DMS 273 treated with DMSO at 0.1 percent for 48 hours (cell line): ENCODE data around the gene PCDH9.
"Not testable (repeated sequence)": the region's sequence is repeated elsewhere in the genome, so short reads cannot be mapped to it uniquely, and the experiment has no call there.

Source experiments
- DNase-seq: peaks from one replicate; lab custom pipeline; 2025; lab: John Stamatoyannopoulos, UW

Gene PCDH9

DNA sequence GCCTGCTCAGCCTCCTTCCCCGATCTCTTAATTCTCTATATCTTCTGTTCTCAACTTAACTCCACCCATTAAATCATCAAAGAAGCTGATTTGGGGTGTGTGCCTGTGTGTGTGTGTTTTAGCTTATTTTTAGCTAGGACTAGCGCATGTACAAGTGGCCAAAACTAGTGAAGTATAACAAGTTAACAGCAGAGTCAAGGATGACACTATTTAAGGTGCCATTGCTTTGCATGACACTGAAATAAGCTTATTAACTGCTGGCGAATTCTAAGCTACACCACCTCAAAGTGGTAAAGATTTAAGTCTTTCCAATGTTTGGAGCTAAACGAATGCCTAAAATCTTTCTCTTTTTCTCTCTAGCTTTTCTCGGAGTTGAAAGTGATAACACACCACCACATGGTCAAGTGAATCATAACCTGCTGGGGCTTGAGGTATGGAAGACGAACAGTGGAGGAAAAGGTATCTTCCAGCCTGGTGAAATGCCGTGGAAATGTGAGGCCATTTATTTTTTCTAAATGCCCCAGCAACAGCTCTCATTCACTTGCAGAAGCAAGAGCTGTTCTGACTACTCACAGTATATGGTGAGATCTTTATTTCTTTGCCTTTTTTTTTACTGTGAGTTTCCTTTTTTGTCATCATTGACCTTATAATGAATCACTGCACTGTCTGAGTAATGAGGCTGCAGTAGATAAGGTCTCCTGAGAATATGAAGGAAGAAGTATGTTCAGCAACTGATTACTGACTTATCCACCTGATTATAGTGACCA, 570.3 kb downstream of the PCDH9 start:
- no peak for DNase-seq

DNA sequence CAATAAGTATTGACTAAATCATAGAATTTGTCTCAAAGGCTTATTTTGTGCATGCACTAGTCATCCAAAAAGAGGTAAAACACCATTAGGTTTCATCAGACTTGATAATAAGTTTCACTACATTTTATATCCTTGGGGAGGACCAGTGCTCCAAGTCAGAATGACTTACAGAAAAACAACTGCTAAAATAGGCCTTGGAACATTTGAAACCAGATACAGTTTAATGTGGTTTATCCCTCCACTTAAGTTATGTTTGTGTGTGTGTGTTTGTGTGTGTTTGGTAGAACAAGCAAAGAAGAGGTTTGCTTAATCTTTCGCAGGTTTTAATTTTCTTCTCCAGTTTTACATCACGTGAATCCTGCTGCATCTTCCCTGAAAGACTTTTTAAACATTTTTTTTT, 570.9 kb downstream of the PCDH9 start:
- no peak for DNase-seq

DNA sequence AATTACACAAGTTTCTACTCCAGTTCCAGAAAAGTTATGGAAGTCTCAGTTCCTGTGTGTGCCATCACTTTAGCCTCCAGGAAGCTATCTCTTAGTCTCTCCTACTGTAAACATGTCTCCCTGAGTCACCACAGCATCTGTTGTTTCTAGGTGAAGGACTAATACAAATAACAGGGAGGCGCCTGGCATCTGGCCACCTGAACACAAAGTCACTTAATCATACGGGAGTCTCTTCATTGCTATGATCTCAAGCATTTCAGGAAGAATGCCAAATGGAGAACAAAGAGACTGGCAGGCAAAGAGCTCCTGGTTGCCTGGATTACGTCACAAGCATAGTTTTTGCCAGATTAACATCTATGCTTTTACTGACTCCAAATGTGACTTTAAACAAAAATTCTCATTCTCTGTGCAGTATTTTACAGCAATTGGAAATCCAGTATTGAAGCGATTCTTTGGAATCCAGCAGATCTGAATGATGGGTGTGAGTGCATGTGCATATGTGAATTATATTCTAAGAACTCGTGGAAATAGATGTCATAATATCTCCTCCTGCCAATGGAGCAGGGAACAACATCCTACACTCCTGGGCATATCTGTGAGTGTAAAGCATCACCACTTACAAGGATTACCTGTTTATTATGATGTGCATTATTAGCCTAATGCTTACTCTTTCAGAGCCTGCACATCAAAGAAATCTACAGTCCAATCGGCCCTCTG, 572.8 kb downstream of the PCDH9 start:
- peak; percentile 85 for DNase-seq

DNA sequence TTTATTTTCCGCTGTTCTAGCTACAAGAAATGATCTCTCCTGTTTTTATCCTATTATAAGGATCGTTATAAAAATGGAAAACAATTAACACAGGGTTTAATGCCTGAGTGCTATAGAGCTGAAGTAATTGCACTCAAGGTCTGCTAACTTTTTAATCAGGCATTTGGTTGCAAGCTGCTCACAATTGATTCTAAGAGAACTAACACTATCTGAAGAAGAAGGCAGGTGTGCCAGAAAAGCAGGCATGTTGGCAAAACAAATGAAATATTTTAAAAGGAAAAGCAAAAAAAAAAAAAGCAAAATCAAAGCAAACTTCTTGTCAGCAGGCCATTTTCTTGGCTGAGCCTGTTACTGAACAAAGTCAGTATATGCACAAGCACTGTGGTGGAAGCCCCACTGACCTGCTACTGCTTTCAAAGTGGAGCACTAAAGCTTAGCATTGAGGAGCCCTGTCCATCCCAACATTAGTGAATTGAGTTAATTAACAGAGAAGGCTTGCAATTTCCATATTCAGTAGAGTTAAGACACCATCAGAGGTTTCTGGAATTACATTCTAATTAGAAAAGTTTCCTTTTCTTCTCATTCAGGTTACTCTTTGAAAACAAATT, 574.2 kb downstream of the PCDH9 start:
- no peak for DNase-seq

DNA sequence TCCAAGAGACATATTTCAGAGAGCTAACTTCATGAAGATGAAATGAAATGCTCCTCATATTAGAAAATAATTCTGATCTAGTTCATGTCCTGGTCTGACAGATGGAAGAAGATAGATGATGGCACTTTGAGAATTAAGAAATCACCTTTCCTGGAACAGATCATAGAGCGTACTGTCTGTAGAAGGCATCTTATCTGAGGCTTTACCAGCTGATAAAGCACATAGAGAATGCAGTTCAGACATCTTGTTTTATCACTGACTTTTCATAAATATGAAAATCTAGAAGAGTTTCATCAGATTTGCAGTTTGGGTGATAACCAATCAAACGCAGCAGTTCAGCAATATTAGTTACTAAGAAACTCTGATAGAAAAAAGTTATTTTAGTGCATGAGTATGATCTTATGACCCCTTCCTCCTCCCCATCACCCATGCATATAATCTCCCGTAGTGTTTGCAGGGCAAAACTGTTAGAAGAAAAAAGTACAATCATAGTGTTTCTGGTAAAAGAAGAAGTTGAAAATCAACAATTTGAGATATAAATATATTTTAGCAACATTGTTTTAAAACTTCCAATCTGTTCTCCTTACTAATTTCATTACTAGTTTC, 585.2 kb downstream of the PCDH9 start:
- DNase-seq, result no peak

DNA sequence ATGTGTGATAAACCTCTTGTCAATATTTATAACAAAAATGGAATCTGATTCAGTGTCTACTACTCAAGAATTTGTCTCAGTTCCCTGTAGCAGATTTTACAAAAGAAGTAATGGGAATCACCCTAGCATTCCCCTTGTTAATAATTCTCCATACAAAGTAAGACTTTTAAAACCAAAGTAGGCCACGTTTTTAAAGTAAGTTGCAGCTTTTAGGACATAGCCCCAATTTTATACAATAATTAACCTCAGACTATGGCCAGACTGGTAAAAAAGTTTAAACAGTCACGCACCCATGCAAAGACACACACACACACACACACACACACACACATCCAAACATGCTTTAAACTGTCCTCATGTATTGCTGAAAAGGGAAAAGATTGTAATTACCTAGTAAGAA, 589.9 kb downstream of the PCDH9 start:
- DNase-seq, result no peak

DNA sequence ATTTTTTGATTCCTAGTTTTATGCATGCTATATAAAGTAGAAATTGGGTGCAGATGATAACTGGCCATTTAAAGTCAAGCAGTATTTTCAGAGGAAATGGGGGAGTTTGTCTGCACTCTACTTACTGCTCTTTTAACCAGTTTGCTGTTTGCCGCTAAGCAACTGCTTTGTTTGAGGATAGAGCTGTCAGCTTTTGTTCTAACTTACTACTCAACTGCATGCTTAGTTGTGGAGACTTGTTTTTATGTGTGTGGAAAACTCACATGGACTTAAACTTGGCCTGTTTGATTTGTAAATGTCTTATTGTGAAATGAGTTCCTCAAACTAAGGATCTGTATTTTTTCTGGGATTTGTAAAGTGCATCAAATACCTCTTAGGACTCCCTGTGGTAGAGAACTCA, 591.1 kb downstream of the PCDH9 start:
- DNase-seq, result no peak

DNA sequence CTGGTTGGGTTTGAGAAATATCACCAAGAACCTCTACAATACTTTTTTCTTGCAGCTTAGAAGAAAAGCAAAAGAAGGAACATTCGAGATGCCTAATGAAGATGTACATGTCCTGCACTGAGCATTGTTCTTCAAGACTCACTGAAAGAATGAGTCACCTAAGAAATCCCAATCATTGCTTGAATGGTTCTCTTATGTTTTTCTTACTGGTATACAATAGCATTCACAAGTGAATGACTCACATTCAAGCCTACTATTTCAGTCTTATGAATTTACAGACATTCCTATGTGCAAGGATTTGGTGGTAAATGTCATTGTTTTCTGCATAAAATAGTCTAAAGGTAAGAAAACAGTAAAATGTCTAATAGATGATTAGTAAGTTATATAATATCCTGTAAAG, 594.6 kb downstream of the PCDH9 start:
- no peak for DNase-seq

DNA sequence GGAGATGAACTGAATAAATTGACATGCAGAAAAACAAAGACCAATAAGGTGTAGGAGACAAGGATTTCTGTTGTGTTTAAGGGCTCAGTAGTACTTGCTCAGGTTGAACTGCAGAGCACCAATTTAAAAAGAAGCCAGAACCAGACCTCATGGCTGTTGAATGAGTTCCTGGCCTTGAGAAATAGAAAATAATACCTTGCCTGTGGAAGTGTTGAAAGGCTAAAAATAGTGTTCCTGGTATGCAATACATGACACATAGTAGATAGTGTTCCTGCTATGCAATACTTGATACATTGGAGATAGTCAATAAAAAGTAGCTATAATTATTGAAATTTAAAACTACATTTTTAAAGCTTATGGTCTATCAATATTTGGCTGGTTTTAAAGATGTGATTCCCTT, 595.8 kb downstream of the PCDH9 start:
- DNase-seq, result no peak

DNA sequence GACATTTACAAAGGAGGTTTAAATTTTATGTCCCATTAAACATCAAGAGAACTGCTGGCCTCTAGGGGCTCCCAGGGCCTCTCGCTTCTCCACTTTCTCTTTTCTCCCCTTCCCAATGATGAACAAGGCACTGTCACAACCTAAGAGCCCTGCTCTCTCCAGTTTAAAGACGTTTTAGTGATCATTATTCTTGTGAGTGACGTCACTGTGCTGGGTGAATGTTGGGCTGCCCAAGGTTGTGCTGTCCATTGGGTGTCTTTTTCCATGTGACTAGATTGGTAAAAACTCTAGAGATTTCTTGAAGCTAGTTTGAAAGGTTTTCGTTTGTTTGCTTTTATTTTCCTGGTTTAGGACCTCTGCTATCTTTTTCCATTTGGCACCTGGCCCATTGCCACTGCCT, 602.6 kb downstream of the PCDH9 start:
- no peak for DNase-seq

DNA sequence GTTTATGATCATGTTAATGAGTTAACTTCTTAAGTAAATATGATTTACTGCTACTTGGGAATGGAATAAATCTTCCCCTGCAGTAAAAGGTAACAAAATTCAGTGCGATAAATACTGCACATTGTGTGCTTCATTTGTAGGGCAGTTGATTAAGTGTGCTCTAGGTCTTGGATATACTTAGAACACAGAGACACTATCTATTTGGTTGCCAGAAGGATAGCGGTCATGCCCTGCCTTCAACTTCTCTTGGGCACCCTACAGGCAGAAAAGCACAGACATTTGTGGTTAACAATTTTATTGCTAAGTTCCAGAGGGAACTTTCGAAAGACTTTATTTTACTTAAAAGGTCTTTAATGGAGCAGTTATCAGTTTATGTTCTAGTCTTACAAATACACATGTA, 605.8 kb downstream of the PCDH9 start:
- no peak for DNase-seq

DNA sequence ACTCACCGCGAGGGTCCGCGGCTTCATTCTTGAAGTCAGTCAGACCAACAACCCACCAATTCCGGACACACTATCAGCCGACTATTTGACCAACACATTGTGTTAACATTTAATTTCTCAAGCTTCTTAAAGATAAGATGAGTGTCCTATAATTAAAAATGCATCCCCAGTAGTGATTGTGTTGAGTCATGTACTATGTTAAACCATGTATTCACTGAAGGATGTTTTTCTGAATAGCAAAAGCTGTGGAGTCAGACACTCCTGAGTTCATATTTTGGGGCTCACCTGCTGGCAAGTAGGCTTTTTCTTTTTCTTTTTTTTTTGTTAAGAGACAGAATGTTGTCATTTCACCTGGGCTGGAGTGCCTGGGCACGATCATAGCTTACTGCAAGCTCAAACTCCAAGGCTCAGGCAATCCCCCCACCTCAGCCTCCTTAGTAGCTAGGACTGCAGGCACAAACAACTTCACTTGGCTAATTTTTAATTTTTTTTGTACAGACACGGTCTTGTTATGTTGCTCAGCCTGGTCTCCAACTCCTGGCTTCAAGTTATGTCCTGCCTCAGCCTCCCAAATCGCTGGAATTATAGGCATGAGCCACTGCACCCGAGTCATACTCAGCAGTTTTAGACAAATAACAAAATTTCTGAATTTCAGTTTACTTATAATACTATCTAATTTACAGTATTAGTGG, 606.9 kb downstream of the PCDH9 start:
- no peak for DNase-seq

DNA sequence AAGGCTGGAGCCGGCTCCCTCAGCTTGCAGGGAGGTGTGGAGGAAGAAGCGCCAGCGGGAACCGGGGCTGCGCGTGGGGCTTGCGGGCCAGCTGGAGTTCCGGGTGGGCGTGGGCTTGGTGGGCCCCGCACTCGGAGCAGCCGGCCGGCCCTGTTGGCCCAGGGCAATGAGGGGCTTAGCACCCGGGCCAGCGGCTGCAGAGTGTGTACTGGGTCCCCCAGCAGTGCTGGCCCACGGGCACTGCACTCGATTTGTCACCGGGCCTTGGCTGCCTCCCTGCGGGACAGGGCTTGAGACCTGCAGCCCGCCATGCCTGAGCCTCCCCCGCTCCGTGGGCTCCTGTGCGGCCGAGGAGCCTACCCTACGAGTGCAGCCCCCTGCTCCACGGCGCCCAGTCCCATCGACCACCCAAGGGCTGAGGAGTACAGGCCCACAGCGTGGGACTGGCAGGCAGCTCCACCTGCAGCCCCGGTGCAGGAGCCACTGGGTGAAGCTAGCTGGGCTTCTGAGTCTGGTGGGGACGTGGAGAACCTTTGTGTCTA, 608.2 kb downstream of the PCDH9 start:
- not testable (repeated sequence) for DNase-seq

DNA sequence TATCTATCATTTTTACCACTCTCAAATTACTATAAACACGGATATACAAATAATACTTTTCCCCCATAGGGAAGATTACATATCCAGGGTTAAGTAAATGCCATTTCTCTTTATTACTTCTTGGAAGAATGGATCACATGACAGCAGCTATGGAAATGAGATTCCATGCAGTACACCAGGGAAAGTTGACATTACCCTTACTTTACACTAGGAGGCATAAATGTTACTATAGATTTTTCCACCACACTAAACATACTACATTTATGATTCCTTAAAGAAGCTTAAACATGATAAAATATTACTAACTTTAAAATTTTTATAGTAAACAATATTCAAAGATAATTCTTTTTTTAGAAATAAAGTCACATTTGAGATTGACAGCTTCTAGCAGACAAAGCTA, 611.4 kb downstream of the PCDH9 start:
- no peak for DNase-seq

DNA sequence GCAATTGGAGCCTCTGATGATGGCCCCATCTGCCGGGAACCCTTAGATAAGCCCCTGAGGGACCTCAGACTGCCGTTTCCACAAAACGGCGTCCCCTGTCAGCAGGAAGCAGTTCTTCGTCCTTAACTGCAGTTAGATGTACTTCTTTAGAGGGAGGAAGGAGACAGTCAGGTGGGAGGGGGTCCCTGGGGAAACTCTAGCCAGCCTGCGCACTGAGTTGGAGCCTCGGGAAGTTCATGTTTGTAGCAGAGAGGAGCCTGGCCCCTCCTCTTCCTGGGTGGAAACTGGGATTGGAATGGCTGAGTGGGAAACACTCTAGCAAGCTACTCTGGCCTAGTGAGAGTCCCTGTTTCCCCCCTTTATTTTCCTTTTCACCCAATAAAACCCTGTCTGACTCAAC, 612.4 kb downstream of the PCDH9 start:
- no peak for DNase-seq

DNA sequence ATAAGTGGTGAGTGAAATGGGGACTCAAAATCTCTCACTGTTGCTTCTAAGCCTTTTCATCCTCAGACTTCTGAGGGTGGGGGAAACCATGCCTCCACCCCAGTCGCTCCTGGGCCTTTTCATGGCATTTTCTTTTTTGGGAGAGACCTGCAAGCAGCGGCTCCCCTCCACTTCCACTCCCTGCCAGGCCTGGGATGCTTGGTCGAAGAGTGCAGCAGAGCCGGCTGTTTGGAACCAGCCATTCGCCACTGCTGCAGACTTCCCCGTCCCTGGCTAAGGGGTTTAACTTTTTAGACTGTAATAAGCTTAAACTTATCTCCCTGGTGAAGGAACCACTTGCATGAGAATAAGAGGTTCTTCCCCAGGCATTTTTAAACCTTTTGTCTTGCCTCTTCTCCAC, 617.2 kb downstream of the PCDH9 start:
- DNase-seq, result no peak

DNA sequence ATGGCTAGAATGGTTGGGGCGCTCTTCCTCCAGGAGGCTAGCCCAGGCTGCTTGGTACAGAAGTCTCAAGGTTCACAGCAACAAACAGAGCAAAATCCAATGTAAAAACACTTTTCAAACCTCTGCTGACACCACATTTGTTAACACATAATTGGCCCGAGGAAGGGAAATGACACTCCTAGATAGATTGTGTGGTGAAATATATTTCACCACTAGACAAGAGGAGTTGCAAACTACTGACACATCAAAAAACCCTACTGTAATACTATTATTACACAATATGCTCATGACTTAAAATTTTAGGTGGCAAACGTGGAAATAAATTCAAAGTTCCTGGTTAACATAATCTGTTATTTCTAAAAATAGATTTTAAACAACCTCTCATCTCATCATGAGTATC, 643.6 kb downstream of the PCDH9 start:
- no peak for DNase-seq

DNA sequence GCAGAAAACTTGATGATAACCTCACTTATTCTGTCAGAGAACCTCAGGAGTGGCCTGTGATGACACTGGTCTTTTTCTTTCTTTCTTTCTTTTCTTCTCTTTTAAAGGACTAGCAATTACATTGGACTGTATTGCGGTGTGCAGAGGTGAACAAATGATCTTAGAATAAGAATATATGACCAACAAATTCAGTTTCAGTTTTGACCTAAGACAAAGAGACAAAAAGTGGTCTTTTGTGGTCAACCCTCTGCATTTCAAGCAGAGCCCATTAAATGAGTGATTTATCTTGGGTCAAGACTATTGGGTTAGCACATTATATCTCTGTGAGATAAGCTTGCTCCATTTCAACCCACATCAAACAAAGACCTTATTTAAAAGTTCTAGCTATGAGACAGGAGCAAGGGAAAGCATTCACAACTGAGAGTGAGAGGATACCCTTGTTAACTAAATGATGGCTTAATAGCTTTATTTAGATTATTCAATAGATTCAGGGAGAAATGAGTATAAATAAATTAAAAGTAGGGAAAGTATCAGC, 644.4 kb downstream of the PCDH9 start:
- no peak for DNase-seq

DNA sequence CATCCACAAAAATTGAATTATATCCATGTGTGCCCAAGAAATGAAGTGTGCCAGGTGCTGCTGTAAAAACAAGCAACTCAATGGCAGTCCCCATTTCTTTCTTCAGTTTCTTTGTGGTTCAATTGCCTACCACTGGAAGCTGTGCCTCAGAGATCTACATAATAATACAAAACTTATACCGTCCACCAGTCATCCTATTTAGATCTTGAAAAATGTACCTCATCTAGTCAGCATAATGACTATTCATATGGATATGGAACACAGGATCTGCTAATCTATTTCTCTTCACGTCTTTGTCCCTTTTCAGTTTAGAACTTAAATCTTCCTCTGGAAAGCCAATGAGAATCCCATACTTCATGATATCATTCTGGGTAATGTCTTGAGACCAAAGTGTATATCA, 648.5 kb downstream of the PCDH9 start:
- no peak for DNase-seq

DNA sequence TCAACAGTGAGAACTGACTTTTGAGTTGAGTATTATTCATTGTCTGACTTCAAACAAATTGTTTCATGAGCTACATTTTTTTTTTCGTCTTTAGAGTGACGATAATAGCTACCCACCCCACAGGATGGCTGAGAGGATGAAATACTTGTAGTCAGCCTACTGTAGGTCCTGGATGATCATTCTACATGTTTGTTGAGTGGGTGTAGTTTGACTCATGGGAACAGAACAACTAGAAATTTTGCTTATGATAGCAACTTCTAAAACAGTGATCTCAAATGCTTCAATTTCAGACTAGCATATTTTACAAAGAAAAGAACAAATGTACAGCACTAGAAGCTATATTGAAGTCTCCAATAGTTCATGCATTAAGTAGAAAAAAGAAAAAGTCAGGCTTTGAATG, 651.8 kb downstream of the PCDH9 start:
- no peak for DNase-seq

DNA sequence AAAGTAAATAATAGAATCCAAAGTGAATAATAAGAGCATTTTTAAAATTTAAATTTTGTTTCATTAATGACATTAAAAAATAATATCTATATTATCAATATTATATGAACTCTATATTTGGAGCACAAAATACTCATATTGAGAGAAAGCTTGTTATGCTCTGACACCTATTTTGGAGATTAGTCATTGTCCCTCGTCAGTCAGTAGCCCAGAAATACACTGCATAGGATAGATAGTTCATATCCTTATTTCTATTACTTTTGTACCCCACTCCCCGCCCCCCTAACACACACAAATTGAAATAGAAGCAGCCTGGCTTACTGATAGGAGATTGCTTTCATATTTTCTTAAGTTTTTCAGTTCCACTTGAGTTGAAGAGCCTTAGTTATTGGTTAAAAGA, 652.8 kb downstream of the PCDH9 start:
- no peak for DNase-seq

DNA sequence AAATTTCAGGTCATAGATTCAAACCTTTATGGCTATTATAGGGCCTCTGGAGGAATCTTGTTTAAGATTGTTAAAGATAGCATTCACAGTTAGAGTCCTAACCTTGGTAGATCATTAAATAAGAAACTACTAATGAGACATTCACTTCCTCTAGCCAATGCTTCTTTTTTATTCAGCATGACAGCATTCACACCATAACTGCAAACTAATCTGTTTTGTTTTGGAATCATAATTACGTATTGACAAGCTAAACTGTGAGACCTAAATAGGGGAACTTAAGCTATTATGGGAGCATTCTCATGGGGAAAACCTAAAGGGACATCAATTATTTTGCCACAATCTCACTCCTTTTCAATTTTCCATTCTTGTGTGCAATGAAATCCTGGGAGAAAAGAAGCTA, 653.8 kb downstream of the PCDH9 start:
- no peak for DNase-seq
